Trophoblast cell (in vitro differentiated cells and primary cell): ENCODE results near the gene ACAD9.

Experiments
- DNase-seq, 2 donors: peaks; one replicate each; pipeline ENCODE4 v3.0.0-alpha.2; 2016
- H2AFZ ChIP-seq: 2 replicates; pipeline ENCODE4 v1.6.1; 2013; ENCODE audit warnings: low read length, moderate library complexity, mild to moderate bottlenecking; ENCODE audit not compliant: insufficient read depth, poor library complexity
- H2AK5ac ChIP-seq: 2 replicates; pipeline ENCODE4 v1.6.1; 2013; ENCODE audit warnings: mild to moderate bottlenecking, low read length
- H2BK120ac ChIP-seq: 2 replicates; pipeline ENCODE4 v1.6.1; 2013; ENCODE audit warnings: low read length, mild to moderate bottlenecking, moderate library complexity; ENCODE audit not compliant: insufficient read depth, poor library complexity
- H2BK12ac ChIP-seq: 2 replicates; pipeline ENCODE4 v1.6.1; 2013; ENCODE audit warnings: mild to moderate bottlenecking, low read length, moderate library complexity
- H2BK5ac ChIP-seq: 2 replicates; pipeline ENCODE4 v1.6.1; 2013; ENCODE audit warnings: low read length, low read depth, moderate library complexity, mild to moderate bottlenecking; ENCODE audit not compliant: poor library complexity
- H3K14ac ChIP-seq: 2 replicates; pipeline ENCODE4 v1.6.1; 2013; ENCODE audit warnings: mild to moderate bottlenecking, low read length
- H3K18ac ChIP-seq: 2 replicates; pipeline ENCODE4 v1.6.1; 2013; ENCODE audit warnings: mild to moderate bottlenecking, low read length
- H3K23ac ChIP-seq: 2 replicates; pipeline ENCODE4 v1.6.1; 2013; ENCODE audit warnings: low read length
- H3K27ac ChIP-seq: 2 replicates; pipeline ENCODE4 v1.5.1; 2013; ENCODE audit warnings: low read depth, mild to moderate bottlenecking, inconsistent platforms, low read length, moderate library complexity
- H3K27me3 ChIP-seq: 2 replicates; pipeline ENCODE4 v1.6.1; 2013; ENCODE audit warnings: inconsistent platforms, mild to moderate bottlenecking, low read length, moderate library complexity; ENCODE audit not compliant: insufficient read depth
- H3K36me3 ChIP-seq, 2 experiments: 1 replicate in 1 of 2; 2 replicates in 1 of 2; pipeline ENCODE4 v1.6.1; 2013; ENCODE audit warnings: low read length in 2 of 2, mild to moderate bottlenecking in 2 of 2, moderate library complexity in 1 of 2; ENCODE audit not compliant: insufficient read depth in 2 of 2, control insufficient read depth in 1 of 2
- H3K4ac ChIP-seq: 2 replicates; pipeline ENCODE4 v1.6.1; 2013; ENCODE audit warnings: low read depth, mild to moderate bottlenecking, low read length, moderate library complexity
- H3K4me1 ChIP-seq, 2 experiments: 1 replicate in 1 of 2; 2 replicates in 1 of 2; pipeline ENCODE4 v1.6.1; 2013; ENCODE audit warnings: low read length in 2 of 2, mild to moderate bottlenecking in 2 of 2, moderate library complexity in 1 of 2; ENCODE audit not compliant: insufficient read depth in 2 of 2, control insufficient read depth in 1 of 2
- H3K4me2 ChIP-seq: 2 replicates; pipeline ENCODE4 v1.6.1; 2013; ENCODE audit warnings: inconsistent platforms, mild to moderate bottlenecking, low read length, moderate library complexity
- H3K4me3 ChIP-seq: 2 replicates; pipeline ENCODE4 v1.5.1; 2013; ENCODE audit warnings: mild to moderate bottlenecking, low read depth, low read length, inconsistent platforms
- H3K79me1 ChIP-seq: one replicate; pipeline ENCODE4 v1.6.1; 2013; ENCODE audit warnings: low read length
- H3K79me2 ChIP-seq: 2 replicates; pipeline ENCODE4 v1.6.1; 2013; ENCODE audit warnings: low read length, mild to moderate bottlenecking; ENCODE audit not compliant: control insufficient read depth, insufficient read depth, poor library complexity
- H3K9ac ChIP-seq: 2 replicates; pipeline ENCODE4 v1.6.1; 2013; ENCODE audit warnings: mild to moderate bottlenecking, low read length
- H3K9me3 ChIP-seq: 2 replicates; pipeline ENCODE4 v1.6.1; 2013; ENCODE audit warnings: low read depth, mild to moderate bottlenecking, control low read depth, inconsistent platforms, low read length; ENCODE audit not compliant: insufficient read depth
- H4K12ac ChIP-seq: 2 replicates; pipeline ENCODE4 v1.6.1; 2013; ENCODE audit warnings: low read depth, mild to moderate bottlenecking, low read length, moderate library complexity
- H4K8ac ChIP-seq: 2 replicates; pipeline ENCODE4 v1.6.1; 2013; ENCODE audit warnings: low read depth, mild to moderate bottlenecking, low read length, moderate library complexity
- H4K91ac ChIP-seq: one replicate; pipeline ENCODE4 v1.6.1; 2013; ENCODE audit warnings: low read depth, mild to moderate bottlenecking, low read length, moderate library complexity
- whole genome bisulfite sequencing: extraction: QIAGEN DNeasy Blood & Tissue Kit; methylation state at CpG from one replicate; pipeline ENCODE4 v1.1.7; 2013; ENCODE audit warnings: missing lambda C conversion rate; ENCODE audit not compliant: insufficient read length, insufficient coverage; ENCODE audit errors: extremely low coverage; 5-methylcytosine and 5-hydroxymethylcytosine counted together

The ACAD9 gene

DNA sequence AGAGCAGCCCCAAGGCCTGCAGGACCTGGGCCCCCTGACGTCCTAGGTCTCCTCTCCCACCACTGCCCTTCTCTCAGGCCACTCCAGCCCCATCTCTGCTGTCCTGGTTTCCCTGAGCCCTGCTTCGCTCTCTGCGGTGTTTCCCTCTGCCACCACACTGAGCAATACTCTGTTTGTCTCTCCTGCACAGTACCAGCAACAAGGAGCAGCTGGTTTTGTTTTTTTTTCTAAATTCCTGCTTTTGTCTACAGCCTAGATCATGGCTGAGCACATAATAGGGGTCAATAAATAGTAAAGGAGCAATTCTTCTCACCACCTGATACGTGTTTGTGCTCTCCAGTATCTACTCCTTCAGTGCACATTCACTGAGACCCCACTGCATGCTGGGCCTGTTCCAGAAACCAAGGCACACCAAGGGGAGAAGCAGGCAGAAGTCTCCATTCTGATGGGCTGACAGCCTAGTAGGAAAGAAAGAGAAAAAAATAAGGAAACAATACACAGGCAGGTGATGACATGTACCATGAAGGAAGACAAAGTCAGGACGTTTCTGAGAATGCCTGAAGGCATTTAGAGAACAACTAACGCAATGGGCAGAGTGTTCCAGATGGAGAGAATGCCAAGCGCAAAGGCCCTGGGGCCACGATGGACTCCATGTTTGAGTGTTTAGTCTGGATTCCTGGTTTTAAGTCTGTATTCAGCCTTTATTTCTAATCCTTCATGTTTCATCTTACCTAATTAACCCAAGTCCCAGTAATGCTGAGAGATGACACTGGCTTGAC is 6.0 kb upstream of the ACAD9 start:
- H2BK12ac ChIP-seq: no peak overlapping the region
- WGBS: no CpG with 5 or more reads among the region's 8 CpGs
- no peak overlapping the region for H3K23ac ChIP-seq
- no peak overlapping the region for H3K14ac ChIP-seq
- no peak overlapping the region for H2BK120ac ChIP-seq
- no peak overlapping the region for H3K4ac ChIP-seq
- no peak overlapping the region for H3K9ac ChIP-seq
- no peaks in the 10 kb centered on the region for H3K36me3 ChIP-seq
- peaks cover 6 to 7% of the 10 kb centered on the region in 2 experiments for H3K4me1 ChIP-seq
- no peaks in the 10 kb centered on the region for H3K27me3 ChIP-seq
- no peak overlapping the region for H2AFZ ChIP-seq
- peaks cover 1% of the 10 kb centered on the region for H3K79me2 ChIP-seq
- H2AK5ac ChIP-seq: no peak overlapping the region
- H4K91ac ChIP-seq: no peak overlapping the region
- no peak overlapping the region for H3K4me3 ChIP-seq
- no peak overlapping the region for H4K8ac ChIP-seq
- no peak overlapping the region for H3K4me2 ChIP-seq
- H3K18ac ChIP-seq: no peak overlapping the region
- H3K9me3 ChIP-seq: no peaks in the 10 kb centered on the region
- peak; percentile 75 to 95 for DNase-seq
- H3K27ac ChIP-seq: no peak overlapping the region
- H3K79me1 ChIP-seq: peaks cover 2% of the 10 kb centered on the region
- H2BK5ac ChIP-seq: no peak overlapping the region
- no peak overlapping the region for H4K12ac ChIP-seq

DNA sequence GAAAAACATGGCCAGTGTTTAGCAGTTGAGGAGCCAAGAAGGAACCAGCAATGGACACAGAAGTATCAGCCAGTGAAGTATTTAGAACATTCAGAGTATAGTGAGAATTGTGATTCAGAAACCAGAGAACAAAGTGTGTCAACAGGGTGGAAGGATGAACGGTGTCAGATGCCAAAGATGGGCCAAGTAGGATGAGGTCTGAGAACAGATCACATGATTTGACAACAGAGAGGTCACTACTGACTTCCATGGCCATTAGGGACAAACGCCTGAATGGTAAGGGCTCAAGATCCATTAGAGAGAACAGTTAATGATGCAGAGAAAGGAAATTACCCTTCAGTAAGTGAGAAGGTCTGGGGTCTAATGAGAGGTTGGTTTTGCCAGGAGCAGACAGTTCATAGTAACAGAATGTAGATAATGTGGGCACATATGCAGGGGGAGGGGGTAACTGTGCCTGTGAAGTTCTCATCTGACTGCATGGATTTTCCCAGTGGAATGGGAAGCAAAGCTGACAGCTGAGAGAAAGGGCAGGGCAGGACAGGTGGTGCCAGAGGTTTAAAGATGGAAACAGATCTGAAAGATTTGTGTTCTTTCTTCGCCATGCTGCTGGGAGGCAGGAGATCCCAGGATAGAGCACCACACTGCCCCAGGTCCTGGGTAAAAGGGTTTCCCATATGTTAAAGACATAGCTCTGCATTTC is 4.8 kb upstream of the ACAD9 start:
- DNase-seq: peak; percentile 13 to 54
- no peak overlapping the region for H2AK5ac ChIP-seq
- H3K4me3 ChIP-seq: no peak overlapping the region
- no peaks in the 10 kb centered on the region for H3K27me3 ChIP-seq
- H3K27ac ChIP-seq: no peak overlapping the region
- H3K18ac ChIP-seq: no peak overlapping the region
- H2AFZ ChIP-seq: no peak overlapping the region
- H4K12ac ChIP-seq: no peak overlapping the region
- peaks cover 7 to 8% of the 10 kb centered on the region in 2 experiments for H3K4me1 ChIP-seq
- peaks cover 6% of the 10 kb centered on the region for H3K79me2 ChIP-seq
- H3K23ac ChIP-seq: no peak overlapping the region
- no CpG with 5 or more reads among the region's 3 CpGs for WGBS
- H3K9me3 ChIP-seq: no peaks in the 10 kb centered on the region
- no peak overlapping the region for H3K9ac ChIP-seq
- no peak overlapping the region for H4K8ac ChIP-seq
- no peak overlapping the region for H2BK5ac ChIP-seq
- H3K14ac ChIP-seq: no peak overlapping the region
- no peaks in the 10 kb centered on the region for H3K36me3 ChIP-seq
- no peak overlapping the region for H3K4me2 ChIP-seq
- no peak overlapping the region for H3K4ac ChIP-seq
- no peak overlapping the region for H4K91ac ChIP-seq
- H2BK12ac ChIP-seq: no peak overlapping the region
- H2BK120ac ChIP-seq: no peak overlapping the region
- peaks cover 10% of the 10 kb centered on the region for H3K79me1 ChIP-seq

DNA sequence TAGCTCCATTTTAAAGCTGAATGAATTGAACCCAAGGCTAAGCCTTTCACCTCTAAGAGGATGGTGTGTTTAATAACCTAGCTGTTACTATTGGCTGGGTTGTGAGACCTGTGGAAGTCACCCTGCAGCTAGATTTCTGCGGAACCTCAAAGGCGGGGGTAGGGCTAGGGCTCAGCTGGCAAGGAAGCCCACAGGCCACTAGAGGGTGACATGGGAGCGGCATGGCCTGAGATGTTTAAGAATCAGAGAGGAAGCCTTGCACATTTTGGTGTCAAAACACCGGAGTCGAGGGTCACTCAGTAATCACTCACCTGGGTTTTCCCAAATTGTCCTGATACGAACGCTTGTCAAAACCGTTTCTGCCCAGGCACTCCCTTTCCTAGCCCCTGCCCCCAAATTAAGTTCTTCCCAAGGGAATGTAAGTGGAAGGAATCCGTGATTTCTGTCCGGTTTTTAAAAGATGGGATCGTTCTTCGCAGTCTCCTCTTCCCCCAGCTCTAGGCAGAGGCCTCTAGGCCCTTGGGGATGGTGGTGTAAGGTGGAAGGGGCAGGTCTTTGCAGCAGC is 3.8 kb upstream of the ACAD9 start:
- peaks cover 8 to 14% of the 10 kb centered on the region in 2 experiments for H3K4me1 ChIP-seq
- H3K4ac ChIP-seq: no peak overlapping the region
- no peak overlapping the region for H3K14ac ChIP-seq
- H3K79me2 ChIP-seq: peaks cover 11% of the 10 kb centered on the region
- no peak overlapping the region for H3K23ac ChIP-seq
- H4K12ac ChIP-seq: no peak overlapping the region
- H3K27me3 ChIP-seq: no peaks in the 10 kb centered on the region
- H4K91ac ChIP-seq: no peak overlapping the region
- no CpG with 5 or more reads among the region's 12 CpGs for WGBS
- no peak overlapping the region for H4K8ac ChIP-seq
- H3K27ac ChIP-seq: no peak overlapping the region
- no peak overlapping the region for H3K18ac ChIP-seq
- no peak overlapping the region for H3K4me2 ChIP-seq
- H3K9me3 ChIP-seq: no peaks in the 10 kb centered on the region
- H2BK12ac ChIP-seq: no peak overlapping the region
- no peak overlapping the region for H3K4me3 ChIP-seq
- H2BK120ac ChIP-seq: no peak overlapping the region
- H2BK5ac ChIP-seq: no peak overlapping the region
- H2AK5ac ChIP-seq: no peak overlapping the region
- H3K9ac ChIP-seq: no peak overlapping the region
- H2AFZ ChIP-seq: no peak overlapping the region
- H3K36me3 ChIP-seq: no peaks in the 10 kb centered on the region
- peaks cover 12% of the 10 kb centered on the region for H3K79me1 ChIP-seq
- DNase-seq: peak; percentile 37 to 73

DNA sequence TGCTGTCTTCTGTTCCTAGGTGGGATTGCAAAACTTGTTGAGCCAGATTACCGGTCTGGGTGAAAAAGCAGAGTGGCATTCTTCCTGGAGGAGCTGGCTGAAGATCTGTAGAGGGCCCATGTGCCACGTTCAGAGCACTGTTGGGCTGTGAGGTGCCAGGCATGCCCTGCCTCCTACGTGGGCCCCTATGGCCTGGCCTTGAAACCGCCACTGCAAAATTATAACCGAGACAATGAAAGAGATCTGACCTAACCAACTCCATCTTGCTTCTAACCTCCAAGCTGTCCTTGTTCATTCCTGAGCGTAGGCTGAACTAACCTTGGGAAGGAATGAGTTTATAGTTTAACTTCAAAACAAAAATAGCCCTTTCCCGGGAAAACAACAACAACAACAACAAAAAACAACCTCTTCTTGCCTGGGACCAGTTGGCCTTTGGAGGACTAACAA is 1.4 kb upstream of the ACAD9 start:
- Histone ChIP-seq H3K27me3 (no peaks in the 10 kb centered on the region), H3K79me1 (peaks cover 12% of the 10 kb centered on the region), H2AFZ (no peak overlapping the region), H3K9me3 (no peaks in the 10 kb centered on the region), H3K18ac (peak overlapping the region; percentile 76), H3K4me3 (no peak overlapping the region), H2BK12ac (peak overlapping the region; percentile 53), H3K79me2 (peaks cover 11% of the 10 kb centered on the region), H3K36me3 (peaks cover 0 to 2% of the 10 kb centered on the region in 2 experiments), H3K23ac (no peak overlapping the region), H2BK120ac (peak overlapping the region; percentile 54), H3K4ac (peak overlapping the region; percentile 49), H3K4me1 (peaks cover 8 to 15% of the 10 kb centered on the region in 2 experiments), H3K27ac (peak overlapping the region; percentile 85), H4K91ac (peak overlapping the region; percentile 70), H3K4me2 (peak overlapping the region; percentile 66), H3K9ac (no peak overlapping the region), H4K8ac (peak overlapping the region; percentile 83), H2AK5ac (peak overlapping the region; percentile 81), H2BK5ac (peak overlapping the region; percentile 77), H4K12ac (peak overlapping the region; percentile 71), H3K14ac (peak overlapping the region; percentile 61)
- no CpG with 5 or more reads among the region's 7 CpGs for WGBS
- DNase-seq: peak; percentile 61 to 82
